NAMALWA (cell line): ENCODE results near the gene KRTAP5-1.

Experiments
- DNase-seq: peaks from one replicate; pipeline ENCODE4 v3.0.0-alpha.2; 2015; ENCODE audit warnings: low spot score

The KRTAP5-1 gene

GRCh38 chr11:1571760-1572196, 13.3 kb downstream of the KRTAP5-1 start:
- DNase-seq, result no peak

- no peak for DNase-seq
These were observed 14.0 kb downstream of the KRTAP5-1 start for GRCh38 chr11:1570896-1571759.

- no peak for DNase-seq
These were observed 14.6 kb downstream of the KRTAP5-1 start for GRCh38 chr11:1570531-1570895.

- no peak for DNase-seq
These were observed 15.1 kb downstream of the KRTAP5-1 start for GRCh38 chr11:1570001-1570453.

- DNase-seq, result no peak
These were observed 15.8 kb downstream of the KRTAP5-1 start for GRCh38 chr11:1569251-1569780.

- peak; percentile 60 for DNase-seq
These were observed 16.6 kb downstream of the KRTAP5-1 start for GRCh38 chr11:1568441-1568911.

- no peak for DNase-seq
These were observed 17.4 kb downstream of the KRTAP5-1 start for GRCh38 chr11:1567721-1568100.

GRCh38 chr11:1567052-1567720, 17.9 kb downstream of the KRTAP5-1 start:
- DNase-seq, result no peak

- no peak for DNase-seq
These were observed 18.6 kb downstream of the KRTAP5-1 start for GRCh38 chr11:1566381-1567051.

- DNase-seq, result no peak
These were observed 19.2 kb downstream of the KRTAP5-1 start for GRCh38 chr11:1565904-1566247.

- no peak for DNase-seq
These were observed 19.7 kb downstream of the KRTAP5-1 start for GRCh38 chr11:1565173-1565903.

GRCh38 chr11:1564535-1565172, 20.4 kb downstream of the KRTAP5-1 start:
- peak; percentile 70 for DNase-seq

- no peak for DNase-seq
These were observed 21.2 kb downstream of the KRTAP5-1 start for GRCh38 chr11:1563697-1564534.

GRCh38 chr11:1563149-1563638, 21.9 kb downstream of the KRTAP5-1 start:
- DNase-seq, result no peak

GRCh38 chr11:1562469-1563148, 22.5 kb downstream of the KRTAP5-1 start:
- DNase-seq, result no peak

GRCh38 chr11:1561955-1562354, 23.1 kb downstream of the KRTAP5-1 start:
- no peak for DNase-seq

- no peak for DNase-seq
These were observed 23.8 kb downstream of the KRTAP5-1 start for GRCh38 chr11:1561266-1561665.

- DNase-seq, result no peak
These were observed 24.3 kb downstream of the KRTAP5-1 start for GRCh38 chr11:1560649-1561251.

- no peak for DNase-seq
These were observed 25.0 kb downstream of the KRTAP5-1 start for GRCh38 chr11:1560002-1560648.
